ACC112 (cell line): ENCODE data around the gene PLA2G6.

Experiments used
- H2AFZ ChIP-seq: fragments of 200-600 bp; sonication (generic); one replicate; pipeline ENCODE4 v1.6.0; 2017; ENCODE audit warnings: antibody characterized with exemption, low read length; ENCODE audit not compliant: unreplicated experiment
- H3K27ac ChIP-seq: fragments of 200-600 bp; sonication (generic); 2 replicates; pipeline ENCODE4 v1.5.1; 2014; ENCODE audit warnings: low read depth, mild to moderate bottlenecking, antibody characterized with exemption, low read length, moderate library complexity
- H3K27me3 ChIP-seq: fragments of 200-600 bp; sonication (generic); 2 replicates; pipeline ENCODE4 v1.6.1; 2014; ENCODE audit warnings: mild to moderate bottlenecking, antibody characterized with exemption, low read length, moderate library complexity, mixed read lengths; ENCODE audit not compliant: insufficient read depth
- H3K36me3 ChIP-seq: fragments of 200-600 bp; sonication (generic); 2 replicates; pipeline ENCODE4 v1.6.1; 2016; ENCODE audit warnings: mild to moderate bottlenecking, antibody characterized with exemption, low read length, moderate library complexity, mixed read lengths; ENCODE audit not compliant: insufficient read depth
- H3K4me1 ChIP-seq: fragments of 200-600 bp; sonication (generic); one replicate; pipeline ENCODE4 v1.6.1; 2016; ENCODE audit warnings: low read length, mixed read lengths; ENCODE audit not compliant: insufficient read depth, unreplicated experiment, control insufficient read depth
- H3K4me3 ChIP-seq: fragments of 200-600 bp; sonication (generic); 2 replicates; pipeline ENCODE4 v1.5.1; 2014; ENCODE audit warnings: mild to moderate bottlenecking, low read depth, low read length
- H3K79me2 ChIP-seq: fragments of 200-600 bp; sonication (generic); one replicate; pipeline ENCODE4 v1.6.0; 2016; ENCODE audit warnings: low read length; ENCODE audit not compliant: control insufficient read depth, unreplicated experiment, insufficient read depth

PLA2G6 gene

DNA sequence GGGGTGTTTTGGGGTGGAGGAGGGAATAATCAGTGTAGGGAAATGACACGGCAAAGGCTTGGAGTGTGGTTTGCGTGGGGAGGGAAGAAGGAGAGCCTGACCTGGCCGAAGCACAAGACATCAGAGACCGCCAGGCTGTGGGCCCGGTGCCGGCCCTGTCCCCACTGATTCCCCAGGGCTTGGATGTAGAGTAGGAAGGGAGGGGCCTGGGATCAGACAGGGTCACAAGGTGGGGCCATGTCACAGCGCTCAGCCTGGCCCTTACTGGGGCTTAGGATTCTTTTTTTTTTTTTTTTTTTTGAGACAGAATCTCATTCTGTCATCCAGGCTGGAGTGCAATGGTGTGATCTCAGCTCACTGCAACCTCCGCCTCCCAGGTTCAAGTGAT is 114.6 kb downstream of the PLA2G6 start:
- no peak overlapping the region for H3K27ac ChIP-seq
- H3K27me3 ChIP-seq: no peaks in the 10 kb centered on the region
- no peak overlapping the region for H2AFZ ChIP-seq
- no peaks in the 10 kb centered on the region for H3K4me1 ChIP-seq
- no peaks in the 10 kb centered on the region for H3K79me2 ChIP-seq
- H3K36me3 ChIP-seq: no peaks in the 10 kb centered on the region
- no peak overlapping the region for H3K4me3 ChIP-seq

DNA sequence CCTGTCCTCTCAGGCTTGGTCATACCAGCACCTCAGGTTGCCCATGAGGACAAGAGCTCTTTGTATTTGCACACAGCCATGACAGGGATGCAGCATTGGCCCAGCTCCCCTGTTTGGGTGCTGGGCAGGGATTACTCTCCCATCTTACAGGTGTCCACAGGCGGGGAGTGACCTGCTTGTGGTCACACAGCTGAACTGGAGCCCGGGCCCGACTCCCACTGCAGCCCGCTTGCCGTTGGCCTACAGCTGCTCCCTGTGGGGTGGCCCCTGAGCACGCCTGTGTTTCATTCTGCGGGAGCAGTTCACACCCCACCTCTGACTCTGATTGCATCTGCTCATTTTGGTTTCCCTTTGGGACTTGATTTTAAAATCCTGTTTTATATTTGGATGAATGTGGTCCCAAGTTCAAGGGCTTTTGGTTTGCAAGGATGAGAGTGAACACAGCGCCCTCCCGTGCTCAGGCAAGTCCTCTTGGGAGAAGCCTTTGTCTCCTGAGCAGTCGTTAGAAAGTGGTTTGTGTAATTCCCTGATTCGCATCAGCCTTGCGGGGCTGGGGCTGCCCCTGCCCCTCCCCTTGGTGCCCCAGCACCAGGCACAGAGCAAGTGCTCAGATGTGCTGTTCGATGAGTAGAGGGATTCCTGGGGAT is 115.1 kb downstream of the PLA2G6 start:
- Histone ChIP-seq H3K4me3 (no peak overlapping the region), H3K27ac (no peak overlapping the region), H3K36me3 (no peaks in the 10 kb centered on the region), H2AFZ (no peak overlapping the region), H3K79me2 (no peaks in the 10 kb centered on the region), H3K27me3 (no peaks in the 10 kb centered on the region), H3K4me1 (no peaks in the 10 kb centered on the region)

DNA sequence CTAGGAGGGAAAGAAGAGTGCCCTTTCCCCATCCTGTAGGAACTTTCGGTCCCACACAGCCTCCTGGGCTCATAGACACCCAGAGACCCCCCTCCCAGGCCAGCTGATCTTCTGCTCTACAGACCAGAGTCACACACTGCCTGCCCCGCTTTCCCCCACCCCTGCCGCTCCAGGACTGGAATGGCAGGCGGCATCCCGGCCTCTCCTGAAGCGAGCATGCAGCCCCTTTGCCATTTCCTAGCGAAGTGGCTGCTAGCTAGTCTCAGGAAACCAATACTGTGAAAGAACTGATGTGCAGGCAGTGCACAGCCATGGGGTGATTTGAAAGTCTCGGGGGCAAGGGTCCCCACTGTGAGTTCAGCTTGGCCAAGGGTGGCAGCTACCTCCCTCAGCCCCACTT is 116.1 kb downstream of the PLA2G6 start:
- Histone ChIP-seq H3K4me1 (no peaks in the 10 kb centered on the region), H3K79me2 (no peaks in the 10 kb centered on the region), H3K36me3 (no peaks in the 10 kb centered on the region), H3K27ac (no peak overlapping the region), H3K4me3 (no peak overlapping the region), H3K27me3 (no peaks in the 10 kb centered on the region), H2AFZ (no peak overlapping the region)

DNA sequence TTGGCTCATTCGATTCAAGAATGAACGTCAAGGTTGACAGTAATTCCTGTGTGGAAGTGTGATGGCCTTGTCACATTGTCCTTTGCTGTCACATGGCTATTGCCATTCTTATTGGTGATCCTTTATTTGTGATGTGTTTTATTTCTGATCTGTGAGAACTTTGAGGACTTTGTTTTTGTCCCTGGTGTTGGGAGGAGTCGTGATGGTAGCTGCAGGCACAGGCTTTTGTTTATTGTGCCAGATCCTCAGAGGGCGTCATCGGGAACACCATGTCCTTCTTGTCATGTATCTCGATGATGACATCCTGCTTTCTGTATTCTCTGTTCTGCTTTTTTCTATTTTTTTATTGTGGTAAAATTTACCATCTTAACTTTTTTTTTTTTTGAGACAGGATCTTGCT is 118.8 kb downstream of the PLA2G6 start:
- H3K27me3 ChIP-seq: no peaks in the 10 kb centered on the region
- H2AFZ ChIP-seq: no peak overlapping the region
- H3K79me2 ChIP-seq: no peaks in the 10 kb centered on the region
- no peak overlapping the region for H3K27ac ChIP-seq
- no peaks in the 10 kb centered on the region for H3K4me1 ChIP-seq
- H3K4me3 ChIP-seq: no peak overlapping the region
- H3K36me3 ChIP-seq: no peaks in the 10 kb centered on the region
